Ishikawa (cell line): Measurements from ENCODE around the gene CACNA1C.

Source experiments
- CEBPB ChIP-seq: IDR thresholded peaks from 2 replicates; pipeline ENCODE4 v1.6.1; 2012
- CREB1 ChIP-seq: IDR thresholded peaks from 2 replicates; pipeline ENCODE4 v1.6.1; 2012; ENCODE audit warnings: low read depth
- EGR1 ChIP-seq: IDR thresholded peaks from 2 replicates; pipeline ENCODE4 v1.6.1; 2012
- EP300 ChIP-seq: IDR thresholded peaks from 2 replicates; pipeline ENCODE4 v1.6.1; 2012; ENCODE audit warnings: borderline replicate concordance
- FOXM1 ChIP-seq: IDR thresholded peaks from 2 replicates; pipeline ENCODE4 v1.6.1; 2012; ENCODE audit warnings: low read depth, borderline replicate concordance
- NFIC ChIP-seq: IDR thresholded peaks from 2 replicates; pipeline ENCODE4 v1.6.1; 2012
- RAD21 ChIP-seq: IDR thresholded peaks from 2 replicates; pipeline ENCODE4 v1.6.1; 2012; ENCODE audit warnings: low read depth
- TAF1 ChIP-seq: IDR thresholded peaks from 2 replicates; pipeline ENCODE4 v1.6.1; 2012; ENCODE audit warnings: low read depth, mild to moderate bottlenecking
- TCF12 ChIP-seq: IDR thresholded peaks from 2 replicates; pipeline ENCODE4 v1.6.1; 2012; ENCODE audit warnings: low read depth
- TEAD4 ChIP-seq: IDR thresholded peaks from 2 replicates; pipeline ENCODE4 v1.6.1; 2012
- YY1 ChIP-seq: IDR thresholded peaks from 2 replicates; pipeline ENCODE4 v1.6.1; 2012; ENCODE audit warnings: low read depth
- ZBTB7A ChIP-seq: IDR thresholded peaks from 2 replicates; pipeline ENCODE4 v1.6.1; 2012; ENCODE audit warnings: low read depth
- TF ChIP-seq, protein P1 (sequence below): IDR thresholded peaks from 2 replicates; pipeline ENCODE4 v1.6.1; 2012
- TF ChIP-seq, protein P2 (sequence below): IDR thresholded peaks from 2 replicates; pipeline ENCODE4 v1.6.1; 2012
- TF ChIP-seq, protein P3 (sequence below): IDR thresholded peaks from 2 replicates; pipeline ENCODE4 v1.6.1; 2012; ENCODE audit warnings: low read depth, mild to moderate bottlenecking

CACNA1C gene

DNA sequence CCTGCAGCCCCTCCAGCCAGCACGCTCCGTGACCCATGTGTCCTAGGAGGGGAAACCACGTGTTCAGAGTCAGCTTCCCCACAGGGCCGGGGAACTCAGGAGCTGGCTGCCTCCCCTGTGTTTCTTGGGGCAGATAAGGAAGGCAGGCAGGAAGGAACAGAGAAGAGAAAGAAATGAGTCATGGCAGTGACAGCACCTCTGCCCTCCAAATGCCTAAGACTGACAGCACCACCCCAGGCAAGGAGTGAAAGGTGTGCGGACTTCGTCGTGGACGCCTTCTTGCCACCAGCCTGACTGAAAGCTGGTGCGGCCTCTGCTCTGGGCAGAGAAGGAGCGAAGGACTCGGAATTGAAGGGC, 575.0 kb downstream of the CACNA1C start:
- TF ChIP-seq EP300, result no peak
- TF ChIP-seq, protein P1, sequence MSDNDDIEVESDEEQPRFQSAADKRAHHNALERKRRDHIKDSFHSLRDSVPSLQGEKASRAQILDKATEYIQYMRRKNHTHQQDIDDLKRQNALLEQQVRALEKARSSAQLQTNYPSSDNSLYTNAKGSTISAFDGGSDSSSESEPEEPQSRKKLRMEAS, result no peak
- no peak for TF ChIP-seq ZBTB7A
- no peak for TF ChIP-seq YY1
- TF ChIP-seq CEBPB, result no peak
- TF ChIP-seq RAD21, result no peak
- no peak for TF ChIP-seq TEAD4
- no peak for TF ChIP-seq TAF1

DNA sequence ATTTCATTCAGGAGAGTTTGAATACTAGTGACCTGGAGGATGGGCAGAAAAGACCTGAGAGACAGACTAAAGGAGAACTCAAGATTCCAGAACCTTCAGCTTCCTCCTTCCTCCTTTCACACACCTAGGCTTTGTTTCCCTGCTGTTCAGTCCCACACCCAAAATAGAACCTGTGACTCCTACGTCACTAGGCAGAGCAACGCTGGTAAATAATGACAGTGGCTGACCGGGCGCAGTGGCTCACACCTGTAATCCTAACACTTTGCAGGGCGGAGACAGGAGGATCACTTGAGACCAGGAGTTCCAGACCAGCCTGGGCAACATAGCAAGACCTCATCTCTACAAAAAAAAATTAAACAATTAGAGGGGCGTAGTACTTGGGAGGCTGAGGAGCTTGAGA, 575.6 kb downstream of the CACNA1C start:
- TF ChIP-seq TCF12 (no peak), RAD21 (no peak), EGR1 (no peak), CREB1 (no peak), TAF1 (no peak), NFIC (no peak), CEBPB (no peak), FOXM1 (no peak), ZBTB7A (no peak)
- TF ChIP-seq, protein P2, sequence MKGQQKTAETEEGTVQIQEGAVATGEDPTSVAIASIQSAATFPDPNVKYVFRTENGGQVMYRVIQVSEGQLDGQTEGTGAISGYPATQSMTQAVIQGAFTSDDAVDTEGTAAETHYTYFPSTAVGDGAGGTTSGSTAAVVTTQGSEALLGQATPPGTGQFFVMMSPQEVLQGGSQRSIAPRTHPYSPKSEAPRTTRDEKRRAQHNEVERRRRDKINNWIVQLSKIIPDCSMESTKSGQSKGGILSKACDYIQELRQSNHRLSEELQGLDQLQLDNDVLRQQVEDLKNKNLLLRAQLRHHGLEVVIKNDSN, result no peak

DNA sequence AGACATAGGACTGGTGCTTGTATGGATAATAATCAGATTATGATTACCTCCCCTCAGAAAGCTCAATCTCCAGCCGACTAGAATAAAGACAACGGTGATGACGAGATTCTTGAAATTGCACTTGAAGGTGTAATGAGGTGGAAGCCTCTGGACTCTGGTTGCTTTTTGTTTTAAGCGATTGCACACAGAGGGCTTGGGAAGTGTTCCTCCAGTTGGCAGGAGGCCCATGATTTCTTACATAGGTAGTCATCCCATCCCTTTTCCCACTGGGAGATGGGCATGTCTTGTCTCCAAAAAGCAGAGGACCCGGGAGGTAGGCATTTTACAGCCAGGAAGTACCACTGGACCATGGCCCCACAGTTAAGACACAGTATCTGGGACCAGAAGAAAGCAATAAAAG, 576.3 kb downstream of the CACNA1C start:
- TF ChIP-seq RAD21, result no peak
- TF ChIP-seq TAF1, result no peak

DNA sequence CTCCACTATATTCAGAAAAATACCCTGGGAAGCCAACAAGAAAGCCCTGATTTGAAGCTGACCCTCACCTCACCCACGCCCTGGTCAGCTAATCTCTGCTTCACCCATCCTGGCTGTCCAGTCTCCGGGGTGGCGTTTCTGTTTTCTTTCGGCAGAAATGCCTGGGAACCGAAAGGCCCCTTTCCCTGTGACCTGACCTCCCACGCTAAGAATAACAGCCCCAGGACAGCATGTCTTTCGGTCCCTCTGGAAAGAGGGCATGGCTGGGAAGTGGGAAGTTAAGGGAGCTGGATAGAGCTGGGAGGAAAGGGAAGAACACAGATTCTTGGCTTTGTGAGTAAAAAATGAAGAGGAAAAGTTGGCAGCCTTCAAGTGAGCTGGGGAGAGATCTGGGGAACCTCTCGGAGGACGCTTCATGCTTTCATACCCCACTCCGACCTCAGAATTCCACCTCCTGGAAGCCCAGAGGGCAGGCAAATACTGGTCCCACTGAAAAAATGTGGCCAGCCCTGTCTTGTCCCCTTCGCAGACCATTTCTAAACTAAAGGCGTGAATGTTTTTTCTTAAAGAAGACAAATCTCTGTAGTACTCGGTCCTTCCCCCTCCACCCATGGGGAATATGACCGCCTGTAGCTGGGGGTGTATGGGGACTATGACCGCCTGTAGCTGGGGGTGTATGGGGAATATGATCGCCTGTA, 579.0 kb downstream of the CACNA1C start:
- TF ChIP-seq YY1 (no peak), CEBPB (no peak), TAF1 (no peak)
- TF ChIP-seq, protein P1, result no peak
- TF ChIP-seq, protein P3, sequence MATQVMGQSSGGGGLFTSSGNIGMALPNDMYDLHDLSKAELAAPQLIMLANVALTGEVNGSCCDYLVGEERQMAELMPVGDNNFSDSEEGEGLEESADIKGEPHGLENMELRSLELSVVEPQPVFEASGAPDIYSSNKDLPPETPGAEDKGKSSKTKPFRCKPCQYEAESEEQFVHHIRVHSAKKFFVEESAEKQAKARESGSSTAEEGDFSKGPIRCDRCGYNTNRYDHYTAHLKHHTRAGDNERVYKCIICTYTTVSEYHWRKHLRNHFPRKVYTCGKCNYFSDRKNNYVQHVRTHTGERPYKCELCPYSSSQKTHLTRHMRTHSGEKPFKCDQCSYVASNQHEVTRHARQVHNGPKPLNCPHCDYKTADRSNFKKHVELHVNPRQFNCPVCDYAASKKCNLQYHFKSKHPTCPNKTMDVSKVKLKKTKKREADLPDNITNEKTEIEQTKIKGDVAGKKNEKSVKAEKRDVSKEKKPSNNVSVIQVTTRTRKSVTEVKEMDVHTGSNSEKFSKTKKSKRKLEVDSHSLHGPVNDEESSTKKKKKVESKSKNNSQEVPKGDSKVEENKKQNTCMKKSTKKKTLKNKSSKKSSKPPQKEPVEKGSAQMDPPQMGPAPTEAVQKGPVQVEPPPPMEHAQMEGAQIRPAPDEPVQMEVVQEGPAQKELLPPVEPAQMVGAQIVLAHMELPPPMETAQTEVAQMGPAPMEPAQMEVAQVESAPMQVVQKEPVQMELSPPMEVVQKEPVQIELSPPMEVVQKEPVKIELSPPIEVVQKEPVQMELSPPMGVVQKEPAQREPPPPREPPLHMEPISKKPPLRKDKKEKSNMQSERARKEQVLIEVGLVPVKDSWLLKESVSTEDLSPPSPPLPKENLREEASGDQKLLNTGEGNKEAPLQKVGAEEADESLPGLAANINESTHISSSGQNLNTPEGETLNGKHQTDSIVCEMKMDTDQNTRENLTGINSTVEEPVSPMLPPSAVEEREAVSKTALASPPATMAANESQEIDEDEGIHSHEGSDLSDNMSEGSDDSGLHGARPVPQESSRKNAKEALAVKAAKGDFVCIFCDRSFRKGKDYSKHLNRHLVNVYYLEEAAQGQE, result no peak

DNA sequence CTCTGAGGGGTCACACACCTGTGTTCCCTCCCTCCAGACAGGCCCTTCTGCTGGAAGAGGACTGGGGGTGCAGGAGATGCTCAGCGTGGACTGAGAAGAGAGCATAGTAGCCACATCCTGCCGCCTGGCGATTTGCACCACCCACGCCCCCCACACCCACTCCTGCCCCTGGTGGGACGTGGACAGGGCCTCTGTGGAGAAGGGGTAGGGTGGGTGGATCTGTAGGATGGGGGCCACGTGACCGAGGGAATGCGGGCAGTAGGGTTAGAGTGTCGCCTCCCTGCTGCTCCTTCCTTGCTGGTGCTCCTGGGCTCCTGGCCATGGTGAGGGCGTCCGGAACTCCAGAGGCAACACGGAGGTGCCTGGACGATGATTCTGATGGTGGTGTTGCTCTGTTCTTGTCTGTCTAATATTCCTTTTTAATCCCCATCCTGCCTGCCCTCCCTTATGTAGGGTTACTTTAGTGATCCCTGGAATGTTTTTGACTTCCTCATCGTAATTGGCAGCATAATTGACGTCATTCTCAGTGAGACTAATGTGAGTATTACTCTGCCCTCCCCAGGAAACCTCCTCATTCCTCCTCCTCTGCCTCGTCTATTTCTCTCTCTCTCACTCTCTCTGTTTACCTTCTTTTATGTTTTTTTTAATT, 580.5 kb downstream of the CACNA1C start:
- TF ChIP-seq, protein P2, result no peak
- TF ChIP-seq, protein P1, result no peak
- TF ChIP-seq, protein P3, result no peak
- TF ChIP-seq TCF12, result no peak
- no peak for TF ChIP-seq RAD21
- TF ChIP-seq YY1, result no peak
- no peak for TF ChIP-seq CEBPB
- no peak for TF ChIP-seq ZBTB7A
- no peak for TF ChIP-seq EP300
- no peak for TF ChIP-seq TEAD4
- no peak for TF ChIP-seq FOXM1
- no peak for TF ChIP-seq EGR1
- no peak for TF ChIP-seq CREB1
- no peak for TF ChIP-seq TAF1
- no peak for TF ChIP-seq NFIC

DNA sequence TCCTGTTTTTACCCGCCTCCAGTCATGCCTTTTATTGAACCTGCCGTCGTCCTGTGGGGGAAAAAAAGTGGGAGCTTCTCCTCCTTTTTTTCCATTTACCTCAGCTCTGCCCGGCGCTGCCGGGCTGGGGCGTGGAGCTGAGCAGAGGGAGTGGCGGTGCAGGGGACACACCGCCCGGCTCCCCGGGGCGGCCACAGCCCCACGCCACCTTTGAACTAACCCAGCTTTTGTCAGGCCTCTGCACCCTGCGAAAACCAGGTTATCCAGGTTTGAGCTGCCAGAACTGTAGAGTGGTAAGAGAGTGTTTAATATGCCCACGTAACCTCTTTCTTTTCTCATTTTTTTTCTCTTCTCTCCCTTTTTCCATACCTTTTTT, 581.0 kb downstream of the CACNA1C start:
- TF ChIP-seq CREB1, result no peak
